H9 (cell line): Measurements from ENCODE around the gene KCNC2. TPM values are rescaled to one million over a fixed set of nuclear protein-coding genes. Genes with fewer than 3 reads are reported as not detected.

Source experiments
- DNase-seq: peaks from one replicate; pipeline ENCODE4 v3.0.0-alpha.2; 2017
- H2AFZ ChIP-seq: one replicate; pipeline ENCODE4 v1.6.1; 2013; ENCODE audit warnings: mild to moderate bottlenecking, low read length, control low read depth, moderate library complexity
- H2AK5ac ChIP-seq: 2 replicates; pipeline ENCODE4 v1.6.1; 2013; ENCODE audit warnings: low read length, control low read depth, mixed read lengths; ENCODE audit not compliant: insufficient read length
- H2BK120ac ChIP-seq: one replicate; pipeline ENCODE4 v1.6.1; 2013; ENCODE audit warnings: low read depth, mild to moderate bottlenecking, low read length, control low read depth, inconsistent platforms; ENCODE audit not compliant: poor library complexity, severe bottlenecking
- H2BK12ac ChIP-seq: 2 replicates; pipeline ENCODE4 v1.6.1; 2013; ENCODE audit warnings: low read length, control low read depth, mixed read lengths, low read depth; ENCODE audit not compliant: insufficient read length
- H2BK15ac ChIP-seq: 2 replicates; pipeline ENCODE4 v1.6.1; 2013; ENCODE audit warnings: low read depth, low read length, control low read depth
- H2BK20ac ChIP-seq: one replicate; pipeline ENCODE4 v1.6.1; 2013; ENCODE audit warnings: low read depth, mild to moderate bottlenecking, low read length, control low read depth, inconsistent platforms; ENCODE audit not compliant: poor library complexity, severe bottlenecking
- H2BK5ac ChIP-seq: 2 replicates; pipeline ENCODE4 v1.6.1; 2013; ENCODE audit warnings: low read length, control low read depth, mixed read lengths; ENCODE audit not compliant: insufficient read length
- H3K14ac ChIP-seq: 2 replicates; pipeline ENCODE4 v1.6.1; 2013; ENCODE audit warnings: low read length, control low read depth; ENCODE audit not compliant: insufficient read depth
- H3K18ac ChIP-seq: 2 replicates; pipeline ENCODE4 v1.6.1; 2013; ENCODE audit warnings: low read depth, mild to moderate bottlenecking, mixed read lengths, low read length, control low read depth; ENCODE audit not compliant: insufficient read length
- H3K23ac ChIP-seq: 2 replicates; pipeline ENCODE4 v1.6.1; 2013; ENCODE audit warnings: low read length, control low read depth, mixed read lengths, low read depth; ENCODE audit not compliant: insufficient read length
- H3K23me2 ChIP-seq: 2 replicates; pipeline ENCODE4 v1.6.1; 2013; ENCODE audit warnings: low read depth, mild to moderate bottlenecking, mixed read lengths, low read length, control low read depth; ENCODE audit not compliant: insufficient read length, poor library complexity, severe bottlenecking
- H3K27ac ChIP-seq: 2 replicates; pipeline ENCODE4 v1.5.1; 2013; ENCODE audit warnings: low read length, control low read depth, mixed read lengths, low read depth; ENCODE audit not compliant: insufficient read length
- H3K27me3 ChIP-seq: 2 replicates; pipeline ENCODE4 v1.6.1; 2013; ENCODE audit warnings: low read length, control low read depth, inconsistent platforms; ENCODE audit not compliant: insufficient read depth
- H3K4ac ChIP-seq: 2 replicates; pipeline ENCODE4 v1.6.1; 2013; ENCODE audit warnings: low read depth, mild to moderate bottlenecking, control low read depth, inconsistent platforms, low read length, moderate library complexity
- H3K4me1 ChIP-seq: 2 replicates; pipeline ENCODE4 v1.6.1; 2013; ENCODE audit warnings: low read length, control low read depth, inconsistent platforms; ENCODE audit not compliant: insufficient read depth
- H3K4me2 ChIP-seq: 2 replicates; pipeline ENCODE4 v1.6.1; 2013; ENCODE audit warnings: low read length, control low read depth, mixed read lengths; ENCODE audit not compliant: insufficient read length, insufficient read depth
- H3K56ac ChIP-seq: 2 replicates; pipeline ENCODE4 v1.6.1; 2013; ENCODE audit warnings: low read depth, mild to moderate bottlenecking, mixed read lengths, low read length, control low read depth; ENCODE audit not compliant: insufficient read length
- H3K79me1 ChIP-seq: 2 replicates; pipeline ENCODE4 v1.6.1; 2013; ENCODE audit warnings: low read depth, mild to moderate bottlenecking, moderate library complexity, low read length, control low read depth, inconsistent platforms; ENCODE audit not compliant: insufficient read depth, poor library complexity, severe bottlenecking
- H3K79me2 ChIP-seq: 2 replicates; pipeline ENCODE4 v1.6.1; 2013; ENCODE audit warnings: low read length, control low read depth, inconsistent platforms; ENCODE audit not compliant: insufficient read depth
- H3K9ac ChIP-seq: 2 replicates; pipeline ENCODE4 v1.6.1; 2013; ENCODE audit warnings: low read length, control low read depth, mixed read lengths; ENCODE audit not compliant: insufficient read length; ENCODE audit errors: extremely low read depth
- H3K9me3 ChIP-seq: one replicate; pipeline ENCODE4 v1.6.1; 2013; ENCODE audit warnings: low read depth, low read length, inconsistent platforms; ENCODE audit not compliant: control insufficient read depth
- H3T11ph ChIP-seq: one replicate; pipeline ENCODE4 v1.6.1; 2013; ENCODE audit warnings: mild to moderate bottlenecking, low read length, control low read depth, inconsistent platforms
- H4K20me1 ChIP-seq: one replicate; pipeline ENCODE4 v1.6.1; 2013; ENCODE audit not compliant: control insufficient read depth, insufficient read length, insufficient read depth
- H4K5ac ChIP-seq: 2 replicates; pipeline ENCODE4 v1.6.1; 2013; ENCODE audit warnings: low read depth, mild to moderate bottlenecking, mixed read lengths, low read length, control low read depth; ENCODE audit not compliant: insufficient read length
- H4K8ac ChIP-seq: replicated peaks from 2 replicates; pipeline ENCODE4 v1.6.1; 2013; ENCODE audit warnings: low read length, control low read depth, mixed read lengths, low read depth; ENCODE audit not compliant: insufficient read length
- H4K91ac ChIP-seq: 2 replicates; pipeline ENCODE4 v1.6.1; 2013; ENCODE audit warnings: low read depth, mild to moderate bottlenecking, moderate library complexity, mixed read lengths, low read length, control low read depth; ENCODE audit not compliant: insufficient read length
- H3K27ac Mint-ChIP-seq, 3 experiments: 2 replicates in 2 of 3; 3 replicates in 1 of 3; pipeline ENCODE4 v1.8.0; 2020 to 2021; ENCODE audit warnings: mixed read lengths in 3 of 3, mild to moderate bottlenecking in 1 of 3, moderate library complexity in 1 of 3
- H3K27me3 Mint-ChIP-seq: 2 replicates; pipeline ENCODE4 v1.8.0; 2021; ENCODE audit warnings: low read depth, mild to moderate bottlenecking, moderate library complexity, mixed read lengths
- H3K36me3 Mint-ChIP-seq, 3 experiments: 2 replicates in 2 of 3; 3 replicates in 1 of 3; pipeline ENCODE4 v1.8.0; 2020 to 2021; ENCODE audit warnings: low read depth in 3 of 3, mixed read lengths in 3 of 3; ENCODE audit not compliant: insufficient read depth in 1 of 3
- H3K4me1 Mint-ChIP-seq, 2 experiments: 2 replicates each; pipeline ENCODE4 v1.8.0; 2020; ENCODE audit warnings: mixed read lengths in 2 of 2
- H3K4me3 Mint-ChIP-seq, 2 experiments: 2 replicates in 1 of 2; 3 replicates in 1 of 2; pipeline ENCODE4 v1.8.0; 2020 to 2021; ENCODE audit warnings: mild to moderate bottlenecking in 2 of 2, mixed read lengths in 2 of 2, moderate library complexity in 1 of 2
- H3K9me3 Mint-ChIP-seq, 2 experiments: 2 replicates in 1 of 2; 3 replicates in 1 of 2; pipeline ENCODE4 v1.8.0; 2020; ENCODE audit warnings: mild to moderate bottlenecking in 2 of 2, mixed read lengths in 2 of 2, moderate library complexity in 1 of 2
- WGBS: extraction: QIAGEN DNeasy Blood & Tissue Kit; methylation state at CpG from one replicate; pipeline ENCODE4 v1.1.7; 2013; ENCODE audit warnings: missing lambda C conversion rate, low lambda C conversion rate, mixed read lengths; ENCODE audit not compliant: insufficient read length; ENCODE audit errors: extremely low coverage; 5-methylcytosine and 5-hydroxymethylcytosine counted together
- total RNA-seq: library from RNA; stranded (reverse); gene quantifications from 2 replicates; pipeline ENCODE4 v1.2.1, GENCODE V29; 2021
- TF ChIP-seq, protein P1 (sequence below): fragments of 200-600 bp; sonication (generic); conservative IDR thresholded peaks from 3 replicates; pipeline ENCODE4 v1.8.0; 2021; ENCODE audit warnings: antibody characterized with exemption, mild to moderate bottlenecking

The KCNC2 gene
- total RNA-seq, 1 experiment from 2014 or later: not detected

DNA sequence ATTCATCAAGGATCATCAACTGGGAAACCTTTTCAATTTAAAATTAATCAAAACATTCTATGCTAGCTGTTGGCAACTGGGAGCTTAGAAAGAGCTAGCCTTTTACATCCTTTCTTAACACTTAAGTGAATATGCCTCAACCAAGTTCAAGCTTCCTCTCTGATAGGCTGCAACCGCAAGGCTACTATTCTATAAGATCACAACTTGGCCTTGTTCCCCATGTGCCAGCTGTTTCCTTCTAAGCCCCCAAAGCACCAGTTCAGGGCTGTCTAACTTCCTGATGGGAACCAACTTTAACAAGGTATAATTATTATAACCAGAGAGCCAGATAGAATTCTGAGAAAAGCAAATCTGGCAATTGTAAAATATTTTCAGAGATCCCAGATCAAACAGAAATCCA lies 37.0 kb downstream of the KCNC2 start:
- no peak overlapping the region for H3T11ph ChIP-seq
- no peaks in the 10 kb centered on the region for H3K23me2 ChIP-seq
- no peak overlapping the region for H2BK120ac ChIP-seq
- no peaks in the 10 kb centered on the region for H4K20me1 ChIP-seq
- no peak overlapping the region for H2BK20ac ChIP-seq
- H3K4ac ChIP-seq: no peak overlapping the region
- H3K4me3 Mint-ChIP-seq: no peak overlapping the region
- H3K4me1 ChIP-seq: no peaks in the 10 kb centered on the region
- no peak overlapping the region for H4K91ac ChIP-seq
- no peaks in the 10 kb centered on the region for H3K27me3 Mint-ChIP-seq
- H3K9ac ChIP-seq: no peak overlapping the region
- no peak overlapping the region for H3K18ac ChIP-seq
- H2AK5ac ChIP-seq: no peak overlapping the region
- H4K5ac ChIP-seq: no peak overlapping the region
- no peaks in the 10 kb centered on the region for H3K79me1 ChIP-seq
- TF ChIP-seq, protein P1, sequence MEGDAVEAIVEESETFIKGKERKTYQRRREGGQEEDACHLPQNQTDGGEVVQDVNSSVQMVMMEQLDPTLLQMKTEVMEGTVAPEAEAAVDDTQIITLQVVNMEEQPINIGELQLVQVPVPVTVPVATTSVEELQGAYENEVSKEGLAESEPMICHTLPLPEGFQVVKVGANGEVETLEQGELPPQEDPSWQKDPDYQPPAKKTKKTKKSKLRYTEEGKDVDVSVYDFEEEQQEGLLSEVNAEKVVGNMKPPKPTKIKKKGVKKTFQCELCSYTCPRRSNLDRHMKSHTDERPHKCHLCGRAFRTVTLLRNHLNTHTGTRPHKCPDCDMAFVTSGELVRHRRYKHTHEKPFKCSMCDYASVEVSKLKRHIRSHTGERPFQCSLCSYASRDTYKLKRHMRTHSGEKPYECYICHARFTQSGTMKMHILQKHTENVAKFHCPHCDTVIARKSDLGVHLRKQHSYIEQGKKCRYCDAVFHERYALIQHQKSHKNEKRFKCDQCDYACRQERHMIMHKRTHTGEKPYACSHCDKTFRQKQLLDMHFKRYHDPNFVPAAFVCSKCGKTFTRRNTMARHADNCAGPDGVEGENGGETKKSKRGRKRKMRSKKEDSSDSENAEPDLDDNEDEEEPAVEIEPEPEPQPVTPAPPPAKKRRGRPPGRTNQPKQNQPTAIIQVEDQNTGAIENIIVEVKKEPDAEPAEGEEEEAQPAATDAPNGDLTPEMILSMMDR: no peak
- DNase-seq: no peak
- no peak overlapping the region for H3K23ac ChIP-seq
- no peak overlapping the region for H2AFZ ChIP-seq
- H3K4me2 ChIP-seq: no peak overlapping the region
- no peaks in the 10 kb centered on the region for H3K36me3 Mint-ChIP-seq
- no CpG with 5 or more reads among the region's 1 CpG for WGBS
- no peak overlapping the region for H4K8ac ChIP-seq
- no peak overlapping the region for H3K27ac ChIP-seq
- H3K27ac Mint-ChIP-seq: no peak overlapping the region
- H3K56ac ChIP-seq: no peak overlapping the region
- H2BK5ac ChIP-seq: no peak overlapping the region
- H2BK12ac ChIP-seq: no peak overlapping the region
- H2BK15ac ChIP-seq: no peak overlapping the region
- no peaks in the 10 kb centered on the region for H3K9me3 ChIP-seq
- H3K79me2 ChIP-seq: no peaks in the 10 kb centered on the region
- no peaks in the 10 kb centered on the region for H3K9me3 Mint-ChIP-seq
- no peaks in the 10 kb centered on the region for H3K27me3 ChIP-seq
- H3K14ac ChIP-seq: no peak overlapping the region
- no peaks in the 10 kb centered on the region for H3K4me1 Mint-ChIP-seq
